CD14-positive monocyte (primary cell): ENCODE results near the gene COL4A2. TPM values are rescaled to one million over a fixed set of nuclear protein-coding genes. Genes with fewer than 3 reads are reported as not detected.
"Not testable (repeated sequence)": the region's sequence is repeated elsewhere in the genome, so short reads cannot be mapped to it uniquely, and the experiment has no call there.

ENCODE experiments used
- DNase-seq, 3 donors: peaks; one replicate each; pipeline ENCODE4 v3.0.0-alpha.2; 2011 to 2022
- H2AFZ ChIP-seq: 2 replicates; pipeline ENCODE4 v1.6.0; 2012; ENCODE audit warnings: mild to moderate bottlenecking, low read depth, low read length, inconsistent platforms; ENCODE audit not compliant: insufficient read depth, poor library complexity, severe bottlenecking
- H3K27ac ChIP-seq, 2 donors: 1 replicate in 1 of 2; 2 replicates in 1 of 2; pipeline ENCODE4 v1.5.1; 2012 to 2013; ENCODE audit warnings: low read length in 2 of 2, control low read depth in 1 of 2, inconsistent platforms in 1 of 2, low read depth in 1 of 2, mild to moderate bottlenecking in 1 of 2
- H3K27me3 ChIP-seq, 2 donors: one replicate each; pipeline versions ENCODE4 v1.6.0 to v1.6.1; 2011 to 2013; ENCODE audit warnings: low read length in 2 of 2; ENCODE audit not compliant: control insufficient read depth in 2 of 2, insufficient read depth in 2 of 2
- H3K36me3 ChIP-seq, 2 donors: replicated peaks in 1 of 2; 1 replicate in 1 of 2; 2 replicates in 1 of 2; pipeline versions ENCODE4 v1.5.1 to v1.6.1; 2012 to 2013; ENCODE audit warnings: low read length in 2 of 2, control low read depth in 1 of 2, inconsistent platforms in 1 of 2, mild to moderate bottlenecking in 1 of 2; ENCODE audit not compliant: insufficient read depth in 2 of 2, control insufficient read depth in 1 of 2
- H3K4me1 ChIP-seq, 2 donors: 1 replicate in 1 of 2; 2 replicates in 1 of 2; pipeline versions ENCODE4 v1.5.1 to v1.6.1; 2012 to 2013; ENCODE audit warnings: low read length in 2 of 2, control low read depth in 1 of 2, inconsistent platforms in 1 of 2, mild to moderate bottlenecking in 1 of 2, moderate library complexity in 1 of 2; ENCODE audit not compliant: insufficient read depth in 2 of 2, control insufficient read depth in 1 of 2
- H3K4me2 ChIP-seq: replicated peaks from 2 replicates; pipeline ENCODE3; 2012; ENCODE audit warnings: low read length, moderate library complexity, mild to moderate bottlenecking; ENCODE audit not compliant: poor library complexity, severe bottlenecking; ENCODE audit errors: extremely low read depth
- H3K4me3 ChIP-seq, 3 experiments: fragments of 200-600 bp in 1 of 3; sonication (generic) in 1 of 3; replicated peaks in 1 of 3; 1 replicate in 2 of 3; 2 replicates in 1 of 3; pipeline ENCODE4 v1.5.1; 2011 to 2013; ENCODE audit warnings: low read length in 3 of 3, mild to moderate bottlenecking in 3 of 3, control low read depth in 2 of 3, low read depth in 2 of 3, inconsistent platforms in 1 of 3, moderate library complexity in 1 of 3
- H3K79me2 ChIP-seq: 2 replicates; pipeline ENCODE4 v1.6.0; 2012; ENCODE audit warnings: mild to moderate bottlenecking, control low read depth, inconsistent platforms, low read length, moderate library complexity; ENCODE audit not compliant: insufficient read depth
- H3K9ac ChIP-seq: 2 replicates; pipeline ENCODE4 v1.6.0; 2017; ENCODE audit warnings: low read length, mild to moderate bottlenecking; ENCODE audit not compliant: insufficient read depth, poor library complexity, severe bottlenecking
- H3K9me3 ChIP-seq, 2 donors: replicated peaks in 1 of 2; 1 replicate in 1 of 2; 2 replicates in 1 of 2; pipeline versions ENCODE4 v1.5.1 to v1.6.1; 2012 to 2013; ENCODE audit warnings: low read length in 2 of 2, control low read depth in 1 of 2; ENCODE audit not compliant: control insufficient read depth in 1 of 2, insufficient read depth in 1 of 2
- H4K20me1 ChIP-seq: 2 replicates; pipeline ENCODE4 v1.6.0; 2012; ENCODE audit warnings: mild to moderate bottlenecking, low read length, control low read depth, moderate library complexity; ENCODE audit not compliant: insufficient read depth
- H3K27ac Mint-ChIP-seq, 7 donors: one replicate each; pipeline ENCODE4 v1.8.0; 2020; ENCODE audit warnings: mild to moderate bottlenecking in 7 of 7, mixed read lengths in 7 of 7, moderate library complexity in 6 of 7, inconsistent platforms in 2 of 7
- H3K27me3 Mint-ChIP-seq, 3 donors: one replicate each; pipeline ENCODE4 v1.8.0; 2021 to 2022; ENCODE audit warnings: low read depth in 3 of 3, mild to moderate bottlenecking in 3 of 3, mixed read lengths in 3 of 3, moderate library complexity in 3 of 3, inconsistent platforms in 1 of 3
- H3K36me3 Mint-ChIP-seq, 2 donors: one replicate each; pipeline ENCODE4 v1.8.0; 2020; ENCODE audit warnings: mixed read lengths in 2 of 2, inconsistent platforms in 1 of 2, mild to moderate bottlenecking in 1 of 2
- H3K4me1 Mint-ChIP-seq: one replicate; pipeline ENCODE4 v1.8.0; 2020; ENCODE audit warnings: mild to moderate bottlenecking, mixed read lengths
- H3K4me3 Mint-ChIP-seq, 2 donors: one replicate each; pipeline ENCODE4 v1.8.0; 2020; ENCODE audit warnings: mild to moderate bottlenecking in 2 of 2, mixed read lengths in 2 of 2, moderate library complexity in 1 of 2
- H3K9me3 Mint-ChIP-seq, 7 donors: one replicate each; pipeline ENCODE4 v1.8.0; 2020 to 2022; ENCODE audit warnings: mixed read lengths in 7 of 7, mild to moderate bottlenecking in 6 of 7, moderate library complexity in 6 of 7, inconsistent platforms in 2 of 7
- WGBS: methylation state at CpG from one replicate; pipeline ENCODE4 v1.1.5; 2013; ENCODE audit warnings: missing lambda C conversion rate; ENCODE audit not compliant: insufficient coverage; 5-methylcytosine and 5-hydroxymethylcytosine counted together
- intact Hi-C, 2 donors: fragments of 100-400 bp; cut with micrococcal nuclease; formaldehyde crosslinking; loops; one replicate each; pipeline versions ENCODE4 v1.15.0 to v1.15.1; 2023
- polyA plus RNA-seq, 3 donors: library from polyadenylated mRNA; depleted of rRNA in 1 of 3; unstranded in 2 of 3; stranded (reverse) in 1 of 3; fragments of 300-500 nt in 2 of 3; fragments of >200 nt in 1 of 3; fragmentation: Illumina TruSeq in 2 of 3; gene quantifications; 1 replicate in 2 of 3; 2 replicates in 1 of 3; pipeline ENCODE4 v1.2.3, GENCODE V29; 2012 to 2021
- TF ChIP-seq, protein P1 (sequence below): fragments of 200-600 bp; IDR thresholded peaks from one replicate; pipeline ENCODE4 v1.8.0; 2022; ENCODE audit warnings: antibody characterized with exemption, mild to moderate bottlenecking

The COL4A2 gene
- polyA plus RNA-seq, 3 donors = not detected

- Mint-ChIP-seq H3K9me3 (no peaks in the 10 kb centered on the region), H3K4me3 (no peak overlapping the region), H3K36me3 (no peaks in the 10 kb centered on the region), H3K27ac (peak overlapping the region in 1 of 7 donors; percentile 72), H3K4me1 (no peaks in the 10 kb centered on the region), H3K27me3 (peaks cover 4 to 12% (median 7%) of the 10 kb centered on the region in 3 donors)
- Histone ChIP-seq H3K79me2 (no peaks in the 10 kb centered on the region), H4K20me1 (no peaks in the 10 kb centered on the region), H2AFZ (no peak overlapping the region), H3K36me3 (no peaks in the 10 kb centered on the region), H3K27me3 (no peaks in the 10 kb centered on the region), H3K27ac (no peak overlapping the region), H3K4me1 (no peaks in the 10 kb centered on the region), H3K9ac (no peak overlapping the region), H3K4me3 (no peak overlapping the region), H3K9me3 (no peaks in the 10 kb centered on the region), H3K4me2 (no peak overlapping the region)
- DNase-seq = no peak
- TF ChIP-seq, protein P1, sequence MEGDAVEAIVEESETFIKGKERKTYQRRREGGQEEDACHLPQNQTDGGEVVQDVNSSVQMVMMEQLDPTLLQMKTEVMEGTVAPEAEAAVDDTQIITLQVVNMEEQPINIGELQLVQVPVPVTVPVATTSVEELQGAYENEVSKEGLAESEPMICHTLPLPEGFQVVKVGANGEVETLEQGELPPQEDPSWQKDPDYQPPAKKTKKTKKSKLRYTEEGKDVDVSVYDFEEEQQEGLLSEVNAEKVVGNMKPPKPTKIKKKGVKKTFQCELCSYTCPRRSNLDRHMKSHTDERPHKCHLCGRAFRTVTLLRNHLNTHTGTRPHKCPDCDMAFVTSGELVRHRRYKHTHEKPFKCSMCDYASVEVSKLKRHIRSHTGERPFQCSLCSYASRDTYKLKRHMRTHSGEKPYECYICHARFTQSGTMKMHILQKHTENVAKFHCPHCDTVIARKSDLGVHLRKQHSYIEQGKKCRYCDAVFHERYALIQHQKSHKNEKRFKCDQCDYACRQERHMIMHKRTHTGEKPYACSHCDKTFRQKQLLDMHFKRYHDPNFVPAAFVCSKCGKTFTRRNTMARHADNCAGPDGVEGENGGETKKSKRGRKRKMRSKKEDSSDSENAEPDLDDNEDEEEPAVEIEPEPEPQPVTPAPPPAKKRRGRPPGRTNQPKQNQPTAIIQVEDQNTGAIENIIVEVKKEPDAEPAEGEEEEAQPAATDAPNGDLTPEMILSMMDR = no peak
- intact Hi-C loops = no loop called here
- WGBS = 97% methylated on average over 9 of the region's 15 CpGs
Measured at GRCh38 chr13:110486061-110486715, 179.1 kb downstream of the COL4A2 start.

- H3K9me3 ChIP-seq, H3K9me3 Mint-ChIP-seq, H3K27ac ChIP-seq, H3K4me1 Mint-ChIP-seq, H3K4me3 Mint-ChIP-seq, DNase-seq, H3K4me3 ChIP-seq, H4K20me1 ChIP-seq, H3K4me1 ChIP-seq, H3K36me3 ChIP-seq, H3K27me3 ChIP-seq, H3K27ac Mint-ChIP-seq, H2AFZ ChIP-seq, intact Hi-C loops, H3K27me3 Mint-ChIP-seq, H3K9ac ChIP-seq, H3K79me2 ChIP-seq, H3K4me2 ChIP-seq, H3K36me3 Mint-ChIP-seq: not testable (repeated sequence)
- WGBS = 63% methylated on average over 3 of the region's 3 CpGs
Measured at GRCh38 chr13:110486880-110487279, 179.8 kb downstream of the COL4A2 start.
